ENCODE results near the gene TNC.

Gene TNC

GRCh38 chr9:115050002-115050490, 67.9 kb downstream of the TNC start:
- DNase-seq (ENCODE audit: low spot score): no peak

- DNase-seq (ENCODE audit: low spot score): no peak
Measured at GRCh38 chr9:115046824-115047223, 71.1 kb downstream of the TNC start.

GRCh38 chr9:115046199-115046598, 71.8 kb downstream of the TNC start:
- no peak for DNase-seq (ENCODE audit: low spot score)

GRCh38 chr9:115043632-115044031, 74.3 kb downstream of the TNC start:
- no peak for DNase-seq (ENCODE audit: low spot score)

- DNase-seq (ENCODE audit: low spot score): no peak
Measured at GRCh38 chr9:115042781-115043509, 75.0 kb downstream of the TNC start.

GRCh38 chr9:115039516-115040120, 78.3 kb downstream of the TNC start:
- DNase-seq (ENCODE audit: low spot score): peak; percentile 14

GRCh38 chr9:115038178-115038577, 79.8 kb downstream of the TNC start:
- no peak for DNase-seq (ENCODE audit: low spot score)

- no peak for DNase-seq (ENCODE audit: low spot score)
Measured at GRCh38 chr9:115036691-115037090, 81.3 kb downstream of the TNC start.

GRCh38 chr9:115035841-115036612, 81.9 kb downstream of the TNC start:
- peak; percentile 46 for DNase-seq (ENCODE audit: low spot score)

GRCh38 chr9:115034801-115035200, 83.2 kb downstream of the TNC start:
- no peak for DNase-seq (ENCODE audit: low spot score)

- DNase-seq (ENCODE audit: low spot score): no peak
Measured at GRCh38 chr9:115033800-115034199, 84.2 kb downstream of the TNC start.

- DNase-seq (ENCODE audit: low spot score): no peak
Measured at GRCh38 chr9:115032296-115032695, 85.7 kb downstream of the TNC start.

GRCh38 chr9:115030006-115030405, 88.0 kb downstream of the TNC start:
- no peak for DNase-seq (ENCODE audit: low spot score)

- no peak for DNase-seq (ENCODE audit: low spot score)
Measured at GRCh38 chr9:115025721-115026120, 92.2 kb downstream of the TNC start.

GRCh38 chr9:115024925-115025535, 92.9 kb downstream of the TNC start:
- DNase-seq (ENCODE audit: low spot score): no peak

GRCh38 chr9:115022760-115023434, 95.1 kb downstream of the TNC start:
- DNase-seq (ENCODE audit: low spot score): no peak

- DNase-seq (ENCODE audit: low spot score): no peak
Measured at GRCh38 chr9:115018547-115019435, 99.2 kb downstream of the TNC start.

- no peak for DNase-seq (ENCODE audit: low spot score)
Measured at GRCh38 chr9:115016344-115016743, 101.6 kb downstream of the TNC start.

GRCh38 chr9:115015018-115015635, 102.8 kb downstream of the TNC start:
- DNase-seq (ENCODE audit: low spot score): no peak

- DNase-seq (ENCODE audit: low spot score): no peak
Measured at GRCh38 chr9:115014438-115014837, 103.5 kb downstream of the TNC start.
